ENCODE results near the gene SMAD4. TPM values are rescaled to one million over a fixed set of nuclear protein-coding genes. Genes with fewer than 3 reads are reported as not detected.

Gene SMAD4
- total RNA-seq, 1 experiment from 2014 or later: 60.7 TPM

GRCh38 chr18:51011709-51012108 is 18.3 kb upstream of the SMAD4 start:
- H2AFZ ChIP-seq: no peak overlapping the region
- no peak for TF ChIP-seq CTCF (conservative IDR thresholded peaks at IDR 0.05)
- no peak for TF ChIP-seq EZH2 (IDR thresholded peaks at IDR 0.05; ENCODE audit: low read depth)
- DNase-seq: no peak
- POLR2A ChIA-PET (ENCODE audit: unreplicated experiment): no interaction called here
- no peak overlapping the region for H3K4me2 ChIP-seq
- H3K9me3 ChIP-seq (ENCODE audit: insufficient read depth, low read depth): no peaks in the 10 kb centered on the region
- H3K36me3 ChIP-seq (ENCODE audit: low read depth): no peaks in the 10 kb centered on the region
- no peak overlapping the region for H3K4me3 ChIP-seq
- H4K20me1 ChIP-seq (ENCODE audit: insufficient read depth): no peaks in the 10 kb centered on the region
- intact Hi-C loops (cut with micrococcal nuclease; ENCODE audit: unreplicated experiment): no loop called here
- CTCF ChIA-PET: no interaction called here
- no peaks in the 10 kb centered on the region for H3K27me3 ChIP-seq (ENCODE audit: insufficient read depth, low read depth)
- H3K9me2 ChIP-seq (ENCODE audit: insufficient read depth): no peaks in the 10 kb centered on the region
- H3K4me1 ChIP-seq (replicated peaks; ENCODE audit: insufficient read depth): no peaks in the 10 kb centered on the region
- BruUV-seq (replicated peaks): no TSS peak
- no peaks in the 10 kb centered on the region for H3K79me2 ChIP-seq (ENCODE audit: low read depth)
- no peaks in the 10 kb centered on the region for H3F3A ChIP-seq (ENCODE audit: insufficient read depth, low read depth)
- no peak overlapping the region for H3K27ac ChIP-seq

- H3K27ac ChIP-seq: no peak overlapping the region
- no TSS peak for BruUV-seq (replicated peaks)
- no peaks in the 10 kb centered on the region for H3K4me1 ChIP-seq (replicated peaks; ENCODE audit: insufficient read depth)
- no peaks in the 10 kb centered on the region for H3K9me2 ChIP-seq (ENCODE audit: insufficient read depth)
- POLR2A ChIA-PET (ENCODE audit: unreplicated experiment): no interaction called here
- no peak overlapping the region for H3K4me2 ChIP-seq
- CTCF ChIA-PET: no interaction called here
- H2AFZ ChIP-seq: no peak overlapping the region
- intact Hi-C loops (cut with micrococcal nuclease; ENCODE audit: unreplicated experiment): no loop called here
- no peaks in the 10 kb centered on the region for H3K27me3 ChIP-seq (ENCODE audit: insufficient read depth, low read depth)
- no peaks in the 10 kb centered on the region for H3K9me3 ChIP-seq (ENCODE audit: insufficient read depth, low read depth)
- no peaks in the 10 kb centered on the region for H3K79me2 ChIP-seq (ENCODE audit: low read depth)
- no peak overlapping the region for H3K4me3 ChIP-seq
- DNase-seq: no peak
- H3F3A ChIP-seq (ENCODE audit: insufficient read depth, low read depth): no peaks in the 10 kb centered on the region
- H3K36me3 ChIP-seq (ENCODE audit: low read depth): no peaks in the 10 kb centered on the region
- TF ChIP-seq EZH2 (IDR thresholded peaks at IDR 0.05; ENCODE audit: low read depth) (no peak), CTCF (conservative IDR thresholded peaks at IDR 0.05) (no peak)
- H4K20me1 ChIP-seq (ENCODE audit: insufficient read depth): no peaks in the 10 kb centered on the region
Measured at GRCh38 chr18:51012441-51012840, 17.6 kb upstream of the SMAD4 start.

GRCh38 chr18:51013259-51013658 is 16.8 kb upstream of the SMAD4 start:
- no peaks in the 10 kb centered on the region for H4K20me1 ChIP-seq (ENCODE audit: insufficient read depth)
- H3K36me3 ChIP-seq (ENCODE audit: low read depth): no peaks in the 10 kb centered on the region
- H3K4me1 ChIP-seq (replicated peaks; ENCODE audit: insufficient read depth): no peaks in the 10 kb centered on the region
- intact Hi-C loops (cut with micrococcal nuclease; ENCODE audit: unreplicated experiment): no loop called here
- BruUV-seq (replicated peaks): no TSS peak
- no peak for TF ChIP-seq CTCF (conservative IDR thresholded peaks at IDR 0.05)
- TF ChIP-seq EZH2 (IDR thresholded peaks at IDR 0.05; ENCODE audit: low read depth): no peak
- no peak overlapping the region for H3K27ac ChIP-seq
- ChIA-PET POLR2A (ENCODE audit: unreplicated experiment) (no interaction called here), CTCF (no interaction called here)
- no peak overlapping the region for H2AFZ ChIP-seq
- H3K27me3 ChIP-seq (ENCODE audit: insufficient read depth, low read depth): no peaks in the 10 kb centered on the region
- H3K9me3 ChIP-seq (ENCODE audit: insufficient read depth, low read depth): no peaks in the 10 kb centered on the region
- DNase-seq: no peak
- no peak overlapping the region for H3K4me2 ChIP-seq
- no peaks in the 10 kb centered on the region for H3F3A ChIP-seq (ENCODE audit: insufficient read depth, low read depth)
- H3K4me3 ChIP-seq: no peak overlapping the region
- no peaks in the 10 kb centered on the region for H3K79me2 ChIP-seq (ENCODE audit: low read depth)
- no peaks in the 10 kb centered on the region for H3K9me2 ChIP-seq (ENCODE audit: insufficient read depth)
